Endothelial cell of umbilical vein (primary cell): ENCODE measurements around the gene EIF4G2. TPM values are rescaled to one million over a fixed set of nuclear protein-coding genes. Genes with fewer than 3 reads are reported as not detected.

Experiments
- BruUV-seq: library from RNA; stranded (reverse); fragments of 400-500 nt; replicated peaks from 2 replicates; lab custom pipeline; 2021; lab: Mats Ljungman, UMichigan
- CTCF ChIA-PET: fragments of 300-600, 350-600 bp; sonication (Branson Sonifier 250); formaldehyde crosslinking; loops from one replicate; lab custom pipeline; 2021; ENCODE audit warnings: antibody characterized with exemption, inconsistent platforms; lab: Charles Lee
- POLR2A ChIA-PET: fragments of 300-600, 350-600 bp; sonication (Branson Sonifier 250); formaldehyde crosslinking; loops from one replicate; lab custom pipeline; 2021; ENCODE audit warnings: antibody characterized with exemption, inconsistent platforms; lab: Charles Lee
- DNase-seq: peaks from one replicate; pipeline ENCODE4 v3.0.0-alpha.2; 2011; ENCODE audit warnings: low read depth, low spot score
- FAIRE-seq: peaks from 2 replicates; lab custom pipeline; 2011; peaks lifted over from hg19 to GRCh38; lab: Jason Lieb, UNC
- H2AFZ ChIP-seq: 2 replicates; pipeline ENCODE4 v1.6.0; 2012; ENCODE audit warnings: low read depth, low read length, control low read depth, inconsistent platforms
- H3K27ac ChIP-seq: 2 replicates; pipeline ENCODE4 v1.5.1; 2011; ENCODE audit warnings: low read depth, mild to moderate bottlenecking, control low read depth, low read length, moderate library complexity; ENCODE audit not compliant: insufficient read depth
- H3K27me3 ChIP-seq, 2 experiments: 2 replicates each; pipeline versions ENCODE4 v1.6.0 to v1.6.1; 2011; ENCODE audit warnings: low read length in 2 of 2, mixed read lengths in 1 of 2; ENCODE audit not compliant: control insufficient read depth in 2 of 2, insufficient read depth in 2 of 2
- H3K36me3 ChIP-seq, 2 experiments: 2 replicates in 1 of 2; 3 replicates in 1 of 2; pipeline ENCODE4 v1.5.1; 2011; ENCODE audit warnings: low read length in 2 of 2, mild to moderate bottlenecking in 1 of 2, moderate library complexity in 1 of 2; ENCODE audit not compliant: control insufficient read depth in 2 of 2, insufficient read depth in 2 of 2; ENCODE audit errors: extremely low read depth in 1 of 2
- H3K4me1 ChIP-seq: 3 replicates; pipeline ENCODE4 v1.5.1; 2011; ENCODE audit warnings: mild to moderate bottlenecking, low read length; ENCODE audit not compliant: control insufficient read depth, insufficient read depth; ENCODE audit errors: extremely low read depth
- H3K4me2 ChIP-seq: 2 replicates; pipeline ENCODE4 v1.6.1; 2011; ENCODE audit warnings: low read length, control low read depth, mixed read lengths; ENCODE audit not compliant: insufficient read depth
- H3K4me3 ChIP-seq, 3 experiments: fragments of 200-600 bp in 1 of 3; sonication (generic), shearing (Covaris generic) in 1 of 3; replicated peaks in 1 of 3; 2 replicates each; pipeline ENCODE4 v1.5.1; 2011 to 2016; ENCODE audit warnings: control low read depth in 3 of 3, low read length in 3 of 3, mild to moderate bottlenecking in 2 of 3, inconsistent platforms in 1 of 3, low read depth in 1 of 3, moderate library complexity in 1 of 3; ENCODE audit not compliant: insufficient read depth in 1 of 3
- H3K79me2 ChIP-seq: 2 replicates; pipeline ENCODE4 v1.6.0; 2012; ENCODE audit warnings: low read length, inconsistent platforms; ENCODE audit not compliant: control insufficient read depth, insufficient read depth
- H3K9ac ChIP-seq: replicated peaks from 2 replicates; pipeline ENCODE3; 2011; ENCODE audit warnings: low read length, control low read depth; ENCODE audit not compliant: insufficient read depth; ENCODE audit errors: extremely low read depth
- H3K9me1 ChIP-seq: replicated peaks from 3 replicates; pipeline ENCODE4 v1.6.0; 2011; ENCODE audit warnings: mild to moderate bottlenecking, low read length; ENCODE audit not compliant: control insufficient read depth, insufficient read depth; ENCODE audit errors: extremely low read depth
- H3K9me3 ChIP-seq: replicated peaks from 2 replicates; pipeline ENCODE4 v1.5.1; 2012; ENCODE audit warnings: low read length, inconsistent platforms; ENCODE audit not compliant: control insufficient read depth, insufficient read depth
- H4K20me1 ChIP-seq: replicated peaks from 2 replicates; pipeline ENCODE3; 2011; ENCODE audit warnings: mild to moderate bottlenecking, low read length; ENCODE audit not compliant: control insufficient read depth, insufficient read depth; ENCODE audit errors: extremely low read depth
- CTCF ChIP-seq, 2 donors: IDR thresholded peaks; 1 replicate in 1 of 2; 2 replicates in 1 of 2; pipeline ENCODE4 v1.5.1; 2011; ENCODE audit warnings: low read length in 2 of 2, mild to moderate bottlenecking in 2 of 2, moderate library complexity in 2 of 2, control low read depth in 1 of 2, inconsistent platforms in 1 of 2, low read depth in 1 of 2; ENCODE audit not compliant: insufficient read depth in 1 of 2; ENCODE audit errors: extremely low read depth in 1 of 2
- FOS ChIP-seq: IDR thresholded peaks from 2 replicates; pipeline ENCODE4 v1.6.1; 2011; ENCODE audit warnings: mild to moderate bottlenecking, low read length, moderate library complexity, borderline replicate concordance; ENCODE audit not compliant: insufficient read depth
- POLR2AphosphoS5 ChIP-seq: IDR thresholded peaks from 2 replicates; pipeline ENCODE4 v1.6.1; 2012; ENCODE audit warnings: low read depth, mild to moderate bottlenecking, control low read depth, low read length, moderate library complexity; ENCODE audit not compliant: insufficient read depth
- dilution Hi-C: fragments of 300-500 bp; cut with MboI; formaldehyde crosslinking; loops from one replicate; pipeline ENCODE4 v1.15.0; 2019; ENCODE audit warnings: low sequenced_read_pairs; ENCODE audit not compliant: extremely low pct_ligation_motif_present
- intact Hi-C: fragments of 100-400 bp; cut with micrococcal nuclease; formaldehyde crosslinking; loops from one replicate; pipeline ENCODE4 v1.10.0; 2022
- polyA plus RNA-seq, 4 experiments: library from polyadenylated mRNA; depleted of rRNA in 3 of 4; stranded (reverse) in 3 of 4; unstranded in 1 of 4; fragments of >200 nt; gene quantifications; 2 replicates each; pipeline versions ENCODE4 v1.2.1 to v1.2.3, GENCODE V29; 2011 to 2012; ENCODE audit warnings: missing spikeins in 1 of 4
- total RNA-seq: library from RNA; stranded (reverse); gene quantifications from 2 replicates; pipeline ENCODE4 v1.2.3, GENCODE V29; 2021

Gene EIF4G2
- total and polyA plus RNA-seq, 2 donors (not counting 3 experiments of a cell fraction or from before 2014, with no cell fraction given), result 382 to 1,194 TPM

GRCh38 chr11:10792385-10793068 is 16.2 kb downstream of the EIF4G2 start:
- no peaks in the 10 kb centered on the region for H3K4me1 ChIP-seq
- no peaks in the 10 kb centered on the region for H3K27me3 ChIP-seq
- H3K27ac ChIP-seq, result no peak overlapping the region
- CTCF ChIA-PET, result interaction anchor here (0.6 to 3.5 kb wide), 46 partner anchors 8 to 1496 kb away, joined by 3 to 83 read pairs (median 4); partner anchors contain the start of genes EIF4G2 and ZBED5
- H3K9ac ChIP-seq, result no peak overlapping the region
- dilution Hi-C loops, result no loop called here
- no peaks in the 10 kb centered on the region for H4K20me1 ChIP-seq
- TF ChIP-seq FOS (no peak), CTCF (IDR thresholded peaks at IDR 0.05; ENCODE audit: extremely low read depth in 1 of 2, insufficient read depth in 1 of 2, low read depth in 1 of 2, low read length in 2 of 2) (peak; percentile 97 to 98)
- H2AFZ ChIP-seq, result no peak overlapping the region
- no peaks in the 10 kb centered on the region for H3K9me1 ChIP-seq
- no peak overlapping the region for H3K4me2 ChIP-seq
- no peaks in the 10 kb centered on the region for H3K79me2 ChIP-seq
- BruUV-seq, result no TSS peak
- DNase-seq, result peak; percentile 69
- intact Hi-C loops, result loop anchor here (1.0 kb wide), 3 partner anchors 142 to 995 kb away; no protein-coding TSS in a partner anchor
- no peaks in the 10 kb centered on the region for H3K9me3 ChIP-seq
- H3K36me3 ChIP-seq, result peaks cover 3 to 14% of the 10 kb centered on the region in 2 experiments
- peak; percentile 86 for FAIRE-seq
- POLR2A ChIA-PET, result interaction anchor here (1.2 to 3.1 kb wide), 3 partner anchors 16 to 229 kb away, joined by 4 to 28 read pairs (median 5); partner anchors contain the start of gene EIF4G2
- no peak overlapping the region for H3K4me3 ChIP-seq

- no peak for DNase-seq
- Histone ChIP-seq H3K9me1 (no peaks in the 10 kb centered on the region), H3K4me2 (no peak overlapping the region), H4K20me1 (no peaks in the 10 kb centered on the region), H2AFZ (no peak overlapping the region), H3K36me3 (no peaks in the 10 kb centered on the region), H3K9ac (no peak overlapping the region), H3K4me3 (no peak overlapping the region), H3K27me3 (no peaks in the 10 kb centered on the region), H3K4me1 (peaks cover 19% of the 10 kb centered on the region), H3K27ac (no peak overlapping the region), H3K9me3 (no peaks in the 10 kb centered on the region), H3K79me2 (no peaks in the 10 kb centered on the region)
- POLR2A ChIA-PET, result no interaction called here
- dilution Hi-C loops, result no loop called here
- no peak for FAIRE-seq
- CTCF ChIA-PET, result interaction anchor here (3.0 kb wide), 1 partner anchor 16 kb away, joined by 10 read pairs; no protein-coding TSS in a partner anchor
- TF ChIP-seq CTCF (IDR thresholded peaks at IDR 0.05; ENCODE audit: extremely low read depth in 1 of 2, insufficient read depth in 1 of 2, low read depth in 1 of 2, low read length in 2 of 2), result no peak
- no peak for TF ChIP-seq POLR2AphosphoS5
- no peak for TF ChIP-seq FOS
- BruUV-seq, result no TSS peak
- intact Hi-C loops, result no loop called here
These were observed 22.3 kb downstream of the EIF4G2 start for GRCh38 chr11:10786451-10786850.
